ENCODE measurements around the gene SERPINA12.
"Not testable (repeated sequence)": the region's sequence is repeated elsewhere in the genome, so short reads cannot be mapped to it uniquely, and the experiment has no call there.

The SERPINA12 gene

GRCh38 chr14:94489336-94489735 lies 19.9 kb downstream of the SERPINA12 start:
- no peak for DNase-seq (ENCODE audit: low read depth in 2 of 2)

GRCh38 chr14:94486883-94487282 lies 22.4 kb downstream of the SERPINA12 start:
- no peak for DNase-seq (ENCODE audit: low read depth in 2 of 2)

- DNase-seq (ENCODE audit: low read depth in 2 of 2): peak in 1 of 2 donors; percentile 25
Measured at GRCh38 chr14:94485944-94486841, 23.1 kb downstream of the SERPINA12 start.

GRCh38 chr14:94484481-94484880 lies 24.8 kb downstream of the SERPINA12 start:
- DNase-seq (ENCODE audit: low read depth in 2 of 2): no peak

GRCh38 chr14:94483729-94484275 lies 25.5 kb downstream of the SERPINA12 start:
- DNase-seq (ENCODE audit: low read depth in 2 of 2): no peak

- no peak for DNase-seq (ENCODE audit: low read depth in 2 of 2)
Measured at GRCh38 chr14:94483071-94483451, 26.2 kb downstream of the SERPINA12 start.

GRCh38 chr14:94482132-94483070 lies 26.9 kb downstream of the SERPINA12 start:
- DNase-seq (ENCODE audit: low read depth in 2 of 2): not testable (repeated sequence)

GRCh38 chr14:94481468-94482131 lies 27.7 kb downstream of the SERPINA12 start:
- DNase-seq (ENCODE audit: low read depth in 2 of 2): no peak

- DNase-seq (ENCODE audit: low read depth in 2 of 2): no peak
Measured at GRCh38 chr14:94480809-94481208, 28.5 kb downstream of the SERPINA12 start.

GRCh38 chr14:94478420-94478819 lies 30.8 kb downstream of the SERPINA12 start:
- DNase-seq (ENCODE audit: low read depth in 2 of 2): no peak

- DNase-seq (ENCODE audit: low read depth in 2 of 2): no peak
Measured at GRCh38 chr14:94476023-94476422, 33.2 kb downstream of the SERPINA12 start, which contains the start of gene SERPINA9. Gene SERPINA9 (minus strand): TSS chr14:94476197. CDS start chr14:94469840, 6,357 bp downstream.

- DNase-seq (ENCODE audit: low read depth in 2 of 2): no peak
Measured at GRCh38 chr14:94474581-94475031, 34.7 kb downstream of the SERPINA12 start.

- DNase-seq (ENCODE audit: low read depth in 2 of 2): no peak
Measured at GRCh38 chr14:94473666-94474410, 35.4 kb downstream of the SERPINA12 start.

GRCh38 chr14:94472842-94473241 lies 36.4 kb downstream of the SERPINA12 start:
- no peak for DNase-seq (ENCODE audit: low read depth in 2 of 2)

- DNase-seq (ENCODE audit: low read depth in 2 of 2): no peak
Measured at GRCh38 chr14:94471045-94471444, 38.2 kb downstream of the SERPINA12 start.

GRCh38 chr14:94470311-94470710 lies 39.0 kb downstream of the SERPINA12 start:
- DNase-seq (ENCODE audit: low read depth in 2 of 2): no peak

- no peak for DNase-seq (ENCODE audit: low read depth in 2 of 2)
Measured at GRCh38 chr14:94469261-94469660, 40.0 kb downstream of the SERPINA12 start.

- DNase-seq (ENCODE audit: low read depth in 2 of 2): no peak
Measured at GRCh38 chr14:94467728-94468520, 41.3 kb downstream of the SERPINA12 start.

GRCh38 chr14:94466706-94467370 lies 42.4 kb downstream of the SERPINA12 start:
- DNase-seq (ENCODE audit: low read depth in 2 of 2): no peak

Measured in stimulated activated CD4-positive, alpha-beta T cell treated with anti-CD3 and anti-CD28 coated beads, Interleukin-1b, Interleukin-23, amount 100 ng/mL, for 1 hour (primary cell).